Heart right ventricle (tissue), 16 donors: ENCODE results near the gene NDUFC2. TPM values are rescaled to one million over a fixed set of nuclear protein-coding genes. Genes with fewer than 3 reads are reported as not detected.

Source experiments
- ATAC-seq, 8 donors: fragments of 200-7000 bp; cut with Tn5 transposase; one replicate each; pipeline ENCODE4 v1.9.1; 2020; ENCODE audit warnings: mild to moderate bottlenecking in 8 of 8, moderate library complexity in 8 of 8, moderate number of reproducible peaks in 1 of 8
- DNase-seq, 2 donors: peaks; one replicate each; pipeline ENCODE4 v3.0.0-alpha.2; 2020
- H3K27ac ChIP-seq, 10 donors: fragments of 200-600 bp; sonication (generic) in 2 of 10; one replicate each; pipeline versions ENCODE4 v1.5.0 to v1.8.0; 2020 to 2022; ENCODE audit warnings: mild to moderate bottlenecking in 3 of 10
- H3K27me3 ChIP-seq, 7 donors: fragments of 200-600 bp; one replicate each; pipeline ENCODE4 v1.8.0; 2021 to 2022; ENCODE audit warnings: mild to moderate bottlenecking in 2 of 7
- H3K36me3 ChIP-seq, 9 donors: fragments of 200-600 bp; sonication (generic) in 1 of 9; one replicate each; pipeline versions ENCODE4 v1.5.0 to v1.8.0; 2020 to 2022; ENCODE audit warnings: mild to moderate bottlenecking in 2 of 9
- H3K4me1 ChIP-seq, 9 donors: fragments of 200-600 bp; sonication (generic) in 1 of 9; one replicate each; pipeline versions ENCODE4 v1.5.0 to v1.8.0; 2020 to 2022; ENCODE audit warnings: mild to moderate bottlenecking in 4 of 9
- H3K4me3 ChIP-seq, 10 donors: fragments of 200-600 bp; sonication (generic) in 2 of 10; one replicate each; pipeline versions ENCODE4 v1.5.0 to v1.8.0; 2020 to 2022; ENCODE audit warnings: mild to moderate bottlenecking in 7 of 10, moderate library complexity in 2 of 10
- H3K9me3 ChIP-seq, 11 donors: fragments of 200-600 bp in 10 of 11; sonication (generic) in 2 of 11; one replicate each; pipeline versions ENCODE4 v1.5.0 to v1.8.0; 2013 to 2022; ENCODE audit warnings: mild to moderate bottlenecking in 2 of 11, control low read depth in 1 of 11, moderate library complexity in 1 of 11
- CTCF ChIP-seq, 9 donors: fragments of 200-600 bp; sonication (generic) in 2 of 9; IDR thresholded peaks; one replicate each; pipeline versions ENCODE4 v1.5.0 to v1.8.0; 2021 to 2022; ENCODE audit warnings: antibody characterized with exemption in 9 of 9, mild to moderate bottlenecking in 5 of 9, moderate library complexity in 1 of 9
- WGBS, 2 donors: extraction: QIAGEN DNeasy Blood & Tissue Kit; methylation state at CpG; one replicate each; pipeline ENCODE4 v1.1.7; 2013; ENCODE audit warnings: inconsistent platforms in 1 of 2; 5-methylcytosine and 5-hydroxymethylcytosine counted together
- intact Hi-C, 10 donors: fragments of 100-400 bp; cut with DNase I; formaldehyde crosslinking; loops; one replicate each; pipeline versions ENCODE4 v1.11.1 to v1.14.2; 2022
- polyA plus RNA-seq, 2 donors: library from polyadenylated mRNA; stranded (reverse); fragments of 200-250 nt; gene quantifications; one replicate each; pipeline ENCODE4 v1.2.3, GENCODE V29; 2013
- total RNA-seq, 10 donors: library from RNA; stranded (reverse); fragmentation: NEBNext Ultra II Directional in 3 of 10; extraction: Animal tissue kit (Norgen Biotek cat#: 25700) in 3 of 10; gene quantifications; one replicate each; pipeline versions ENCODE4 v1.2.1 to v1.2.4, GENCODE V29; 2021 to 2023
- donor health status: Arrhythmogenic right ventricular cardiomyopathy.
- donor health status: ischemic (EF 13 %, LVEDD 7.1; RV severe dilation, severe dysfunction).
- donor health status: healthy with polysubstance abuse.
- donor health status: DM: no; HTN: yes; CAD: no.
- donor health status: DM: no; HTN: no; CAD: no.
- donor health status: ischemic (EF 25% LVEDD 6.9; RV normal size, moderate dysfunction).
- donor health status: ischemic (EF 25% LVEDD 5.7; RV mildly dilated, moderate dysfunction).
- donor health status: healthy.
- donor health status: DM: yes; HTN: yes; CAD: no.
- donor health status: Ischemic cardiomyopathy.
- donor health status: ischemic (EF 35%, LVEDD 5.7; RV mildly dilated, moderate dysfunction).
- donor health status: nonischemic (EF 11% LVEDD 7.7; RV severe dilation, severe dysfunction).
- donor health status: DM: yes; HTN: yes; CAD: no.
- donor health status: PGD.
- donor health status: ischemic (EF 29% LVEDD 5.4; RV normal size, mild dysfunction).
- donor health status: nonischemic (EF 23%, LVEDD 6.1; RV moderate dilation, normal function).

NDUFC2 gene
- total and polyA plus RNA-seq, 12 donors, result 69.7 to 400 (median 275) TPM

- H3K27ac ChIP-seq, result peak overlapping the region in 2 of 10 donors; percentile 41 to 51
- peak overlapping the region in 3 of 10 donors; percentile 8 to 28 (median 27) for H3K4me3 ChIP-seq
- intact Hi-C loops, result no loop called here
- H3K9me3 ChIP-seq, result no peaks in the 10 kb centered on the region
- H3K27me3 ChIP-seq, result no peaks in the 10 kb centered on the region
- peaks cover 3 to 30% (median 24%) of the 10 kb centered on the region in 9 donors for H3K4me1 ChIP-seq
- ATAC-seq, result no peak
- no peak for TF ChIP-seq CTCF (IDR thresholded peaks at IDR 0.05)
- DNase-seq, result no peak
- WGBS, 2 donors, result 85 to 87% methylated on average over 8 of the region's 8 CpGs
- H3K36me3 ChIP-seq, result no peaks in the 10 kb centered on the region
These were observed 2.5 kb upstream of the NDUFC2 start for GRCh38 chr11:78082146-78082545.

- intact Hi-C loops, result no loop called here
- peak overlapping the region in 3 of 10 donors; percentile 10 to 28 (median 27) for H3K4me3 ChIP-seq
- no peaks in the 10 kb centered on the region for H3K9me3 ChIP-seq
- DNase-seq (no peak), ATAC-seq (no peak)
- no peak for TF ChIP-seq CTCF (IDR thresholded peaks at IDR 0.05)
- H3K4me1 ChIP-seq, result peaks cover 6 to 35% (median 30%) of the 10 kb centered on the region in 9 donors
- peak overlapping the region in 4 of 10 donors; percentile 40 to 51 (median 46) for H3K27ac ChIP-seq
- no peaks in the 10 kb centered on the region for H3K27me3 ChIP-seq
- 89% methylated on average over 6 of the region's 6 CpGs for WGBS, 2 donors
- peaks cover 0 to 5% (median 0%) of the 10 kb centered on the region in 9 donors for H3K36me3 ChIP-seq
These were observed 1.9 kb upstream of the NDUFC2 start for GRCh38 chr11:78081583-78081982.

GRCh38 chr11:78080818-78081495 is 1.3 kb upstream of the NDUFC2 start:
- peaks cover 0 to 11% (median 0%) of the 10 kb centered on the region in 9 donors for H3K36me3 ChIP-seq
- peaks cover 6 to 41% (median 34%) of the 10 kb centered on the region in 9 donors for H3K4me1 ChIP-seq
- no peaks in the 10 kb centered on the region for H3K27me3 ChIP-seq
- ATAC-seq (peak in 4 of 8 donors; percentile 18 to 52 (median 30)), DNase-seq (peak in 1 of 2 donors; percentile 29)
- peak overlapping the region in 7 of 10 donors; percentile 51 to 95 (median 91) for H3K27ac ChIP-seq
- H3K9me3 ChIP-seq, result no peaks in the 10 kb centered on the region
- peak overlapping the region in 3 of 10 donors; percentile 10 to 81 (median 28) for H3K4me3 ChIP-seq
- TF ChIP-seq CTCF (IDR thresholded peaks at IDR 0.05), result no peak
- 78 to 85% methylated on average over 11 of the region's 11 CpGs for WGBS, 2 donors
- intact Hi-C loops, result no loop called here

- intact Hi-C loops, result no loop called here
- 59 to 63% methylated on average over 23 of the region's 23 CpGs for WGBS, 2 donors
- TF ChIP-seq CTCF (IDR thresholded peaks at IDR 0.05), result no peak
- Histone ChIP-seq H3K4me3 (peak overlapping the region; percentile 65 to 92 (median 86)), H3K9me3 (no peaks in the 10 kb centered on the region), H3K36me3 (peaks cover 0 to 17% (median 0%) of the 10 kb centered on the region in 9 donors), H3K4me1 (peaks cover 6 to 45% (median 41%) of the 10 kb centered on the region in 9 donors), H3K27ac (peak overlapping the region; percentile 47 to 95 (median 90)), H3K27me3 (no peaks in the 10 kb centered on the region)
- DNase-seq, result no peak
- peak in 2 of 8 donors; percentile 4 to 12 for ATAC-seq
These were observed 589 bp upstream of the NDUFC2 start for GRCh38 chr11:78080084-78080817.
